Measurements from ENCODE around the gene GRIK4.
"Not testable (repeated sequence)": the region's sequence is repeated elsewhere in the genome, so short reads cannot be mapped to it uniquely, and the experiment has no call there.

The GRIK4 gene

GRCh38 chr11:120774591-120775386 is 263.2 kb downstream of the GRIK4 start:
- no peak for DNase-seq (ENCODE audit: low read depth in 3 of 3, low spot score in 1 of 3)

GRCh38 chr11:120775986-120776951 is 264.7 kb downstream of the GRIK4 start:
- no peak for DNase-seq (ENCODE audit: low read depth in 3 of 3, low spot score in 1 of 3)

DNA sequence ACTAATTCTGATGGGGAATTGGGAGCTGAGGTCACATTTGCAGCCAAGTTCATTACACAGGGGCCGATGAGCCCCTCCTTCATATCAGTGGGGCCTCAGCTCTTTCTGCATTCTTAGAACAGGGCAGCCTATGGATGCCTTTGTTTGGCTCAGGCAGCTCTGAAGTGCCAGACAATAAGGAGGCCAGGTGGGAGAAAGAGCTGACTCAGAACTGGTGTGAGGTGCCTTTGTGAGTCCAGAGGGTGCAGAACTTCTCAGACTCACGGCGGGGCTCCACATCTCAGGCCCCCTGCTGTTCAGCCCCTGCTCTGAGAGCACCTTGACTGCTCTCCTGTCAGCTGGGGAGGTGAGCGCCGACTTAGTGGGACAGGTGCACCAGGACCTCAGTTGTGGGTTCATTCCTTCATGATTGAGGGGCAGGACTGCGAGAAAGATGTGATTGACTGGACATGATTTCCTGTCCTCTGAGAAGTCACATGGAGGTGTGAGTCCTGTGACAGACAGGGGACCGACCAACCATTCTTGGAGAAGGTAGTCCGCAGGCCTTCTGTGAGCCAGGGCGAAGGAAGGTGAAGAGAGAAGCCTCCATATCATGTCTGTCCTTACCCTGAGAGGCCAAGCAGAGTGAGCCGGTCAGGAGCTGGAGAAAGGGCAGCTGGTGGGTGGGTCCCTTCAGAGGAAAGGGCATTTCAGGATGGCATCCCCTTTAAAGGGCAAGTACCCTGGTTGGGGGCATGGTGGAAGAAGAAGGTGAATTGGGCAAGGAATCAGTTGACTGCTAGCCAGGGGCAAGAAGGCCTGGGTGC is 267.3 kb downstream of the GRIK4 start:
- no peak for DNase-seq (ENCODE audit: low read depth in 3 of 3, low spot score in 1 of 3)

- no peak for DNase-seq (ENCODE audit: low read depth in 3 of 3, low spot score in 1 of 3)
Measured at GRCh38 chr11:120780239-120780638, 268.7 kb downstream of the GRIK4 start.

GRCh38 chr11:120781486-120782120 is 270.1 kb downstream of the GRIK4 start:
- DNase-seq (ENCODE audit: low read depth in 3 of 3, low spot score in 1 of 3): no peak

GRCh38 chr11:120784566-120785251 is 273.2 kb downstream of the GRIK4 start:
- DNase-seq (ENCODE audit: low read depth in 3 of 3, low spot score in 1 of 3): no peak

GRCh38 chr11:120785576-120785975 is 274.0 kb downstream of the GRIK4 start:
- no peak for DNase-seq (ENCODE audit: low read depth in 3 of 3, low spot score in 1 of 3)

GRCh38 chr11:120786206-120786735 is 274.7 kb downstream of the GRIK4 start:
- DNase-seq (ENCODE audit: low read depth in 3 of 3, low spot score in 1 of 3): no peak

DNA sequence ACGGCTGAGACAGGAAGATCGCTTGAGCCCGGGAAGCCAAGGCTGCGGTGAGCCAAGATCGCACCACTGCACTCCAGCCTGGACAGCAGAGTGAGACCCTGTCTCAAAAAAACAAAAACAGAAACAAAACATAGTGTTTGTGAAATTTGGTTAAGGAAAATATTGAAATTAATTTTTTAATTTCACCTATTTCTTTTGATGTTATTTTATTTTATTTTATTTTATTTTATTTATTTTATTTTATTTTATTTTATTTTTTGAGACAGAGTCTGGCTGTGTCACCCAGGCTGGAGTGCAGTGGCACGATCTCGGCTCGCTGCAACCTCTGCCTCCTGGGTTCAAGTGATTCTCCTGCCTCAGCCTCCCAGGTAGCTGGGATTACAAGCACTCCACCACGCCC is 275.7 kb downstream of the GRIK4 start:
- not testable (repeated sequence) for DNase-seq (ENCODE audit: low read depth in 3 of 3, low spot score in 1 of 3)

- DNase-seq (ENCODE audit: low read depth in 3 of 3, low spot score in 1 of 3): no peak
Measured at GRCh38 chr11:120789391-120789790, 277.8 kb downstream of the GRIK4 start.

GRCh38 chr11:120792306-120792705 is 280.8 kb downstream of the GRIK4 start:
- DNase-seq (ENCODE audit: low read depth in 3 of 3, low spot score in 1 of 3): no peak

- DNase-seq (ENCODE audit: low read depth in 3 of 3, low spot score in 1 of 3): no peak
Measured at GRCh38 chr11:120793150-120793549, 281.6 kb downstream of the GRIK4 start.

- no peak for DNase-seq (ENCODE audit: low read depth in 3 of 3, low spot score in 1 of 3)
Measured at GRCh38 chr11:120793806-120794479, 282.4 kb downstream of the GRIK4 start.

DNA sequence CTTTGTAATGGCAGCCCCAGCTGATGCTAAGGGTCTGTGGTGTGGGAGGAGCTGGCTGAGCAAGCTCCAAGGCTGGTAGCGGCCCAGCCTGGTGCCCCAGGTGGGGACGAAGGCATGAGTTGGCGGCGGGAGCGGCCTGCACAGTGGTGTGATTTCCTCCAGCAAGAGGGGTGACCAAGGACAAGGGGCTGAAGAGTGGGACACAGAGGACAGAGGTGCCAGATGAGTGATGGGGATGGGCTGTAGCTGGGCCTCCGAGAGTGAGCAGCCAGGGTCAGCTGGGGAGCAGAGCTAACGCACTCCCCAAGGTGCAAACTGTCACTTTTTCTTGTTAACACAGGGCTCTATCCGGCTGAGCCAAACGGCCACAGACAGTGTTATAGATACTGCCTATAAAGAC is 283.2 kb downstream of the GRIK4 start:
- DNase-seq (ENCODE audit: low read depth in 3 of 3, low spot score in 1 of 3): no peak

DNA sequence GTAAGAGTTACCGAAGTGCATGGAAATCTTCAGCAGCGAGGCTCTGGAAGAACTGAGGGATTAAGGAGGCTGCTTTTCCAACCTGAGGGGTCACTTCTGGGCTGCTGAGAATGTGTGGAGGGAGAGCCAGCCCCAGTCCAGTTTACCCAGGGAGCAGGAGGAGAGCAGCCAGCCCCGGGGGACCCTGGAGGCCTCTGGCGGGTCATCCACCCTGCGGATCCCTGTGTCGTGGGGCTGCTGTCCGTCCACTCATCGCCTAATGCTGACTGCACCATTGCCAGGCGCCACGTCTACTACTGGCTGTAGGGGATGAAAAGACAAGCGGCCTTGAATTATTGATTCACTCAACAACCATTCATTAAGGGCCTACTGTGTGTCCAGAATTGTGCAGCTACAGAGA is 283.6 kb downstream of the GRIK4 start:
- no peak for DNase-seq (ENCODE audit: low read depth in 3 of 3, low spot score in 1 of 3)

DNA sequence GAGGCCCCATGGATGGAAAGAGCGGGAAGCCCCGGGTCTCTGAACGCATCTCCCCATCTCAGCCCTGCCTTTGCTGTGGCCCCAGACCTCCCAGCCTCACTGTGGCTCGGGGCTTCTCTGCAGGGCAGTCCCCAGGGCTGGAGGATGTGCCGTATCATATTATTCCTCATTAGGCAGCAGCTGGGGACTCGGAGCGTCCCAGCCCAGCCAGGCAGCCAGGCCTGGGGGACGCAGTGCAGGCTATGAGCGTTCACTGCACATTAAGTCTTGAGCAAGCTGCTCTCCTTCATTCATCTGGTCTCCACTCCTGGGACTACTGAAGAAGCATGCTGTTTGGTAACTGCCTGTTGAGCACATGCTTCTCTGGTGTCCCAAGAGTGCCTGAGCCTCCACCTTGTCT is 285.6 kb downstream of the GRIK4 start:
- DNase-seq (ENCODE audit: low read depth in 3 of 3, low spot score in 1 of 3): no peak

GRCh38 chr11:120798854-120799253 is 287.3 kb downstream of the GRIK4 start:
- no peak for DNase-seq (ENCODE audit: low read depth in 3 of 3, low spot score in 1 of 3)

GRCh38 chr11:120800206-120800605 is 288.7 kb downstream of the GRIK4 start:
- no peak for DNase-seq (ENCODE audit: low read depth in 3 of 3, low spot score in 1 of 3)

Data from stimulated activated CD4-positive, alpha-beta T cell treated with anti-CD3 and anti-CD28 coated beads, TNF-alpha, amount 100 ng/mL, for 1 hour (primary cell).